Natural killer cell (primary cell): Measurements from ENCODE around the gene DISC1. TPM values are rescaled to one million over a fixed set of nuclear protein-coding genes. Genes with fewer than 3 reads are reported as not detected.

Experiments used
- ATAC-seq, 3 donors: fragments of 150-1000 bp in 2 of 3; fragments of 200-7000 bp in 1 of 3; cut with Tn5 transposase; 1 replicate in 1 of 3; 2 replicates in 2 of 3; pipeline ENCODE4 v1.10.0; 2021; ENCODE audit warnings: mild to moderate bottlenecking in 2 of 3, moderate library complexity in 2 of 3
- DNase-seq, 2 donors: peaks; one replicate each; pipeline versions ENCODE4 v3.0.0 to v3.0.0-alpha.2; 2013 to 2021; ENCODE audit warnings: mixed read lengths in 1 of 2
- H3K27ac ChIP-seq: one replicate; pipeline ENCODE4 v1.5.1; 2013; ENCODE audit warnings: mild to moderate bottlenecking, low read length
- H3K27me3 ChIP-seq: one replicate; pipeline ENCODE4 v1.6.1; 2013; ENCODE audit warnings: low read length; ENCODE audit not compliant: control insufficient read depth, insufficient read depth
- H3K36me3 ChIP-seq: one replicate; pipeline ENCODE4 v1.6.1; 2013; ENCODE audit warnings: low read length; ENCODE audit not compliant: control insufficient read depth, insufficient read depth
- H3K4me1 ChIP-seq: one replicate; pipeline ENCODE4 v1.6.1; 2013; ENCODE audit warnings: low read length; ENCODE audit not compliant: control insufficient read depth, insufficient read depth
- H3K4me3 ChIP-seq: one replicate; pipeline ENCODE4 v1.5.1; 2013; ENCODE audit warnings: low read length
- H3K9me3 ChIP-seq: one replicate; pipeline ENCODE4 v1.6.1; 2013; ENCODE audit warnings: low read length; ENCODE audit not compliant: control insufficient read depth, insufficient read depth
- H3K27ac Mint-ChIP-seq, 2 donors: one replicate each; pipeline ENCODE4 v1.8.0; 2022; ENCODE audit warnings: mild to moderate bottlenecking in 2 of 2, mixed read lengths in 2 of 2, moderate library complexity in 1 of 2
- H3K27me3 Mint-ChIP-seq, 2 donors: one replicate each; pipeline ENCODE4 v1.8.0; 2022; ENCODE audit warnings: low read depth in 2 of 2, mixed read lengths in 2 of 2
- H3K36me3 Mint-ChIP-seq: one replicate; pipeline ENCODE4 v1.8.0; 2022; ENCODE audit warnings: mixed read lengths
- H3K4me1 Mint-ChIP-seq, 2 donors: one replicate each; pipeline ENCODE4 v1.8.0; 2022; ENCODE audit warnings: mixed read lengths in 2 of 2
- H3K4me3 Mint-ChIP-seq: one replicate; pipeline ENCODE4 v1.8.0; 2022; ENCODE audit warnings: mild to moderate bottlenecking, moderate library complexity, mixed read lengths
- H3K9me3 Mint-ChIP-seq, 2 donors: one replicate each; pipeline ENCODE4 v1.8.0; 2022; ENCODE audit warnings: mixed read lengths in 2 of 2
- CTCF ChIP-seq: fragments of 200-600 bp; IDR thresholded peaks from one replicate; pipeline ENCODE4 v1.8.0; 2022; ENCODE audit warnings: antibody characterized with exemption
- WGBS: methylation state at CpG from one replicate; pipeline ENCODE4 v1.1.7; 2013; ENCODE audit warnings: missing lambda C conversion rate; ENCODE audit not compliant: insufficient coverage; 5-methylcytosine and 5-hydroxymethylcytosine counted together
- intact Hi-C: fragments of 100-400 bp; cut with micrococcal nuclease; formaldehyde crosslinking; loops from one replicate; pipeline ENCODE4 v1.14.2; 2022
- total RNA-seq, 4 donors: library from RNA; stranded (reverse); fragments of 120-200 nt in 1 of 4; gene quantifications; one replicate each; pipeline versions ENCODE4 v1.2.3 to v1.2.4, GENCODE V29; 2013 to 2022

Gene DISC1
- total RNA-seq, 3 donors from 2014 or later (not counting 1 experiment from before 2014, with no cell fraction given), result 5.9 to 10.7 (median 9.7) TPM

GRCh38 chr1:231676487-231676886 lies 49.9 kb downstream of the DISC1 start:
- H3K27ac Mint-ChIP-seq, result no peak overlapping the region
- no peak overlapping the region for H3K27ac ChIP-seq
- intact Hi-C loops, result no loop called here
- H3K9me3 Mint-ChIP-seq, result no peaks in the 10 kb centered on the region
- H3K4me3 Mint-ChIP-seq, result no peak overlapping the region
- H3K36me3 Mint-ChIP-seq, result peaks cover 11% of the 10 kb centered on the region
- DNase-seq, result no peak
- ATAC-seq, result no peak
- peaks cover 0 to 11% of the 10 kb centered on the region in 2 donors for H3K4me1 Mint-ChIP-seq
- H3K9me3 ChIP-seq, result no peaks in the 10 kb centered on the region
- no peak for TF ChIP-seq CTCF
- no peaks in the 10 kb centered on the region for H3K27me3 ChIP-seq
- H3K36me3 ChIP-seq, result no peaks in the 10 kb centered on the region
- no peak overlapping the region for H3K4me3 ChIP-seq
- H3K4me1 ChIP-seq, result peaks cover 3% of the 10 kb centered on the region
- H3K27me3 Mint-ChIP-seq, result peaks cover 24 to 37% of the 10 kb centered on the region in 2 donors

GRCh38 chr1:231677442-231677841 lies 50.9 kb downstream of the DISC1 start:
- WGBS, result 94% methylated on average over 10 of the region's 10 CpGs
- Histone ChIP-seq H3K36me3 (no peaks in the 10 kb centered on the region), H3K9me3 (no peaks in the 10 kb centered on the region), H3K27ac (no peak overlapping the region), H3K27me3 (no peaks in the 10 kb centered on the region), H3K4me3 (no peak overlapping the region), H3K4me1 (peaks cover 3% of the 10 kb centered on the region)
- Mint-ChIP-seq H3K27me3 (peaks cover 17 to 27% of the 10 kb centered on the region in 2 donors), H3K27ac (no peak overlapping the region), H3K9me3 (no peaks in the 10 kb centered on the region), H3K4me1 (peaks cover 0 to 7% of the 10 kb centered on the region in 2 donors), H3K4me3 (no peak overlapping the region), H3K36me3 (peaks cover 10% of the 10 kb centered on the region)
- ATAC-seq (no peak), DNase-seq (no peak)
- intact Hi-C loops, result no loop called here
- TF ChIP-seq CTCF, result no peak

GRCh38 chr1:231678011-231678432 lies 51.4 kb downstream of the DISC1 start:
- Histone ChIP-seq H3K36me3 (no peaks in the 10 kb centered on the region), H3K4me1 (peaks cover 3% of the 10 kb centered on the region), H3K4me3 (no peak overlapping the region), H3K9me3 (no peaks in the 10 kb centered on the region), H3K27me3 (no peaks in the 10 kb centered on the region), H3K27ac (no peak overlapping the region)
- Mint-ChIP-seq H3K4me1 (peaks cover 0 to 6% of the 10 kb centered on the region in 2 donors), H3K4me3 (no peak overlapping the region), H3K27me3 (peaks cover 15 to 25% of the 10 kb centered on the region in 2 donors), H3K36me3 (peaks cover 10% of the 10 kb centered on the region), H3K27ac (no peak overlapping the region), H3K9me3 (no peaks in the 10 kb centered on the region)
- DNase-seq (no peak), ATAC-seq (no peak)
- TF ChIP-seq CTCF, result no peak
- intact Hi-C loops, result no loop called here
- 96% methylated on average over 5 of the region's 7 CpGs for WGBS

- DNase-seq, result no peak
- TF ChIP-seq CTCF, result no peak
- Histone ChIP-seq H3K36me3 (no peaks in the 10 kb centered on the region), H3K4me3 (no peak overlapping the region), H3K4me1 (peaks cover 3% of the 10 kb centered on the region), H3K9me3 (no peaks in the 10 kb centered on the region), H3K27ac (no peak overlapping the region), H3K27me3 (no peaks in the 10 kb centered on the region)
- peaks cover 14 to 17% of the 10 kb centered on the region in 2 donors for H3K27me3 Mint-ChIP-seq
- peaks cover 10% of the 10 kb centered on the region for H3K36me3 Mint-ChIP-seq
- 92% methylated on average over 2 of the region's 2 CpGs for WGBS
- no peaks in the 10 kb centered on the region for H3K9me3 Mint-ChIP-seq
- H3K4me3 Mint-ChIP-seq, result no peak overlapping the region
- no peak for ATAC-seq
- peaks cover 0 to 6% of the 10 kb centered on the region in 2 donors for H3K4me1 Mint-ChIP-seq
- H3K27ac Mint-ChIP-seq, result no peak overlapping the region
- intact Hi-C loops, result no loop called here
Observed at GRCh38 chr1:231679109-231679508, 52.5 kb downstream of the DISC1 start.
